Measurements from ENCODE around the gene ERBB3.

The ERBB3 gene

DNA sequence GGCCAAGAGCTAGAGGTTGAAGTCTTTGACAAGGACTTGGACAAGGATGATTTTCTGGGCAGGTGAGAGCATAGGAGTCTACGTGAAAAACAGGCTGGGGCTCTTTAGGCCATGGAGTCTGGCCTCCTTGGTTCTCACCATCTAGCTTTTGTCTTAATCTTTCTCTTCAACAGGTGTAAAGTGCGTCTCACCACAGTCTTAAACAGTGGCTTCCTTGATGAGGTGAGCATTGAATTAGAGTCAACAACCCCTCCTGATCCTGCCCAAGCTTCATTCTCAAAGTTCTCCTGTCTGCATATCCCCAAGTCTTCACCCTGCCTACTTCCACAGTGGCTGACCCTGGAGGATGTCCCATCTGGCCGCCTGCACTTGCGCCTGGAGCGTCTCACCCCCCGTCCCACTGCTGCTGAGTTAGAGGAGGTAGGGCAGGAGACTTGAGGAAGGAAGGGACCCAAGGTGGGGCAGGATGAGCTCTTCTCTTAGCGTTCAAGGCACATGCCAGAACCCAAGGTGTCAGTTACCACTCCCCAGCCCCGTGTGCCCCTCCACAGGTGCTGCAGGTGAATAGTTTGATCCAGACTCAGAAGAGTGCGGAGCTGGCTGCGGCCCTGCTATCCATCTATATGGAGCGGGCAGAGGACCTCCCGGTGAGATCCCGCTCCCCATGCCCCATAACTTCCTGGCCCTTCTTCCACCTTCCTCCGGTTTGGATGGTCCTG is 58.0 kb downstream of the ERBB3 start:
- DNase-seq (ENCODE audit: low spot score) = no peak

GRCh38 chr12:56141946-56142784 is 62.2 kb downstream of the ERBB3 start:
- DNase-seq (ENCODE audit: low spot score) = no peak

DNA sequence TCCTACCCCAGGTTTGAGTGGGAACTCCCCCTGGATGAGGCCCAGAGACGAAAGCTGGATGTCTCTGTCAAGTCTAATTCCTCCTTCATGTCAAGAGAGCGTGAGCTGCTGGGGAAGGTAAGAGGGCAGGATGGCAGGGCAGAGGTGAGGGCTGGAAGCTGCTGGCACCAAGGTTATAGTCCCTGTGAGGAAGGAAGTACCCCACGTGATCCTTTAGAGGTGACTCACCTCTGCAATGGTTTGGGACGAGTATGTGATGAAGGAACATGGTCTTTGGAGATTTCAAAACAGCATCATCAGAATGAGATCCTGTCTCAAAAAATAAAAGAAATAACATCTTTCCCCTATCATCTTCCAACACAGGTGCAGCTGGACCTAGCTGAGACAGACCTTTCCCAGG is 63.3 kb downstream of the ERBB3 start:
- DNase-seq (ENCODE audit: low spot score) = no peak

- no peak for DNase-seq (ENCODE audit: low spot score)
Observed at GRCh38 chr12:56143870-56144269, 63.9 kb downstream of the ERBB3 start.

GRCh38 chr12:56145217-56145616 is 65.3 kb downstream of the ERBB3 start:
- no peak for DNase-seq (ENCODE audit: low spot score)

DNA sequence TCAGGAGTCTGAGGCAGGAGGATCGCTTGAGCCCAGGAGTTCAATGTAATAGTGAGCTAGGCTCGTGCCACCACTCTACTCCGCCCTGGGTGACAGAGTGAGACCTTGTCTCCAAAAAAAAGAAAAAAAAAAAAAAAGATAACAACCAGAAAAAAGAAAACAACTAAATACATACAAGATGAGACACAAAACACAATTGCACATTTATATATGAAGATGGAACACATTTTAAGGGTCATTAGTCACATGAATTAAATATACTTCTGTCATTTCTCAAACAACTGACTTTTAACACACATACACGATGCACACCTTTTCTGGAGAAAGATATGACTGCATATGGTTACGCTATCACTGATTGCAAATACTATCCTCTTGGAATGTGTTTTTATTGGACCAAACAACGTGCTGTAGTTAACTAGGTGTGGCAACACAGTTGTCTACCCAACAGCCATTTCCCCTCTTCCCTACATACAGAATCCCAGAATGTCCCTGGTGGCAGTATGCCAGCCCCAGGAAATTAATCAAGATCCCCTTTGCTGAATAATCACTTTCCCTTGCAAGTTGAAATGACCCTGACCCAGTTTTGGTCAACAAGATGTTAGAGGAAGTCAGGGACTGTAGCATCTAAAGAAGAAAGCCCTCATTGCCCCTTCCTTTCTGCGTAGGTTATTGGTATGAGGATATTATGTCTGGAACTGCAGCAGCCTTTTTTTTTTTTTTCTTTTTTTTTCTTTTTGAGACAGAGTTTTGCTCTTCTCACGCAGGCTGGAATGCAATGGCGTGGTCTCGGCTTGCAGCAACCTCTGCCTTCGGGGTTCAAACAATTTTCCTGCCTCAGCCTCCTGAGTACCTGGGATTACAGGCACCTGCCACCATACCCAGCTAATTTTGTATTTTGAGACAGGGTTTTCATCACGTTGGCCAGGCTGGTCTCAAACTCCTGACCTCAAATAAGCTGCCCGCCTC is 66.8 kb downstream of the ERBB3 start:
- no peak for DNase-seq (ENCODE audit: low spot score)

DNA sequence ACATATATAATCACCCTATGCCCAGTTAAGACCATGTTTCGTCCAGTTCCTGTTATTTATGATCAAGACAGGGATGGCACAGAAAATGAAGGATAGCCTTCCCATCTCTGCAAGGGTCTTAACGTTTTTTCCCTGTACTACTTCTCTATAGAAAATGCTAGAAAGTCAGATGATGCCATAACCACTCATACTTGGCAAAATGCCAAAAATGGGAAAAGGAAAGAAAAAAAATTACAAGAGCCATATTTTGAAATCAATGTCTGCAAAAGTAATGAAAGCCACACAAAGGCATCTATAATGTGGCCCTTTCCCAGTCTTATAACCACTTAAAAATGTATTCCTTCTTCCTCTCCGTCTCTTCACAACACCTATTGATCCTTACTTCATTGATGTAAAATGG is 70.6 kb downstream of the ERBB3 start:
- no peak for DNase-seq (ENCODE audit: low spot score)

- DNase-seq (ENCODE audit: low spot score) = no peak
Observed at GRCh38 chr12:56151672-56152131, 71.7 kb downstream of the ERBB3 start.

- DNase-seq (ENCODE audit: low spot score) = peak; percentile 95
Observed at GRCh38 chr12:56152132-56152755, 72.3 kb downstream of the ERBB3 start, which contains the start of gene MYL6B. TSS of gene MYL6B (plus strand) at chr12:56152587. CDS start at chr12:56153919, 1,332 bp downstream.

Measured in GM03348 (cell line).